ENCODE data around the gene RBP3. TPM values are rescaled to one million over a fixed set of nuclear protein-coding genes. Genes with fewer than 3 reads are reported as not detected.

The RBP3 gene
- total and polyA plus RNA-seq, 2 donors (not counting 3 experiments of a cell fraction or from before 2014, with no cell fraction given), result not detected

- CTCF ChIA-PET, result interaction anchor here (0.8 kb wide), 1 partner anchor 14 kb away, joined by 3 read pairs; no protein-coding TSS in a partner anchor
- Histone ChIP-seq H3K79me2 (ENCODE audit: control insufficient read depth, insufficient read depth, low read length) (no peaks in the 10 kb centered on the region), H4K20me1 (replicated peaks; ENCODE audit: control insufficient read depth, extremely low read depth, insufficient read depth, low read length) (no peaks in the 10 kb centered on the region), H3K9me3 (replicated peaks; ENCODE audit: control insufficient read depth, insufficient read depth, low read length) (no peaks in the 10 kb centered on the region), H3K27ac (ENCODE audit: insufficient read depth, low read depth, low read length) (no peak overlapping the region), H3K27me3 (ENCODE audit: control insufficient read depth in 2 of 2, insufficient read depth in 2 of 2, low read length in 2 of 2) (no peaks in the 10 kb centered on the region), H3K4me1 (ENCODE audit: control insufficient read depth, extremely low read depth, insufficient read depth, low read length) (no peaks in the 10 kb centered on the region), H2AFZ (ENCODE audit: low read depth, low read length) (no peak overlapping the region), H3K9me1 (replicated peaks; ENCODE audit: control insufficient read depth, extremely low read depth, insufficient read depth, low read length) (no peaks in the 10 kb centered on the region), H3K36me3 (ENCODE audit: control insufficient read depth in 2 of 2, extremely low read depth in 1 of 2, insufficient read depth in 2 of 2, low read length in 2 of 2) (no peaks in the 10 kb centered on the region), H3K9ac (replicated peaks; ENCODE audit: extremely low read depth, insufficient read depth, low read length) (no peak overlapping the region), H3K4me2 (ENCODE audit: insufficient read depth, low read length) (no peak overlapping the region), H3K4me3 (replicated peaks in 1 of 3; ENCODE audit: insufficient read depth in 1 of 3, low read depth in 1 of 3, low read length in 3 of 3) (no peak overlapping the region)
- no TSS peak for BruUV-seq (replicated peaks)
- FAIRE-seq (no peak), DNase-seq (ENCODE audit: low read depth, low spot score) (no peak)
- TF ChIP-seq POLR2AphosphoS5 (IDR thresholded peaks at IDR 0.05; ENCODE audit: insufficient read depth, low read depth, low read length), result no peak
- TF ChIP-seq CTCF (IDR thresholded peaks at IDR 0.05; ENCODE audit: extremely low read depth in 1 of 2, insufficient read depth in 1 of 2, low read depth in 1 of 2, low read length in 2 of 2), result no peak
- no peak for TF ChIP-seq MAX (IDR thresholded peaks at IDR 0.05; ENCODE audit: insufficient read depth, insufficient read length)
- no peak for TF ChIP-seq JUN (IDR thresholded peaks at IDR 0.05; ENCODE audit: borderline replicate concordance, insufficient read depth, insufficient read length, low read depth)
- TF ChIP-seq EZH2 (IDR thresholded peaks at IDR 0.05; ENCODE audit: borderline replicate concordance, low read depth, low read length, severe bottlenecking), result no peak
- TF ChIP-seq GATA2 (IDR thresholded peaks at IDR 0.05; ENCODE audit: insufficient read depth, insufficient read length, low read depth, low read length), result no peak
- no peak for TF ChIP-seq FOS (IDR thresholded peaks at IDR 0.05; ENCODE audit: borderline replicate concordance, insufficient read depth, low read length)
- no peak for TF ChIP-seq MYC (IDR thresholded peaks at IDR 0.05; ENCODE audit: low read depth, low read length)
- no peak for TF ChIP-seq POLR2A (IDR thresholded peaks at IDR 0.05; ENCODE audit: low read depth, low read length)
- dilution Hi-C loops (cut with MboI; ENCODE audit: extremely low pct_ligation_motif_present, low sequenced_read_pairs), result no loop called here
- POLR2A ChIA-PET, result no interaction called here
- intact Hi-C loops (cut with micrococcal nuclease), result no loop called here
Observed at GRCh38 chr10:47347303-47347675, 874 bp upstream of the RBP3 start.

Measured in endothelial cell of umbilical vein (primary cell).